ENCODE data around the gene ADAM33. TPM values are rescaled to one million over a fixed set of nuclear protein-coding genes. Genes with fewer than 3 reads are reported as not detected.

ADAM33 gene
- total and polyA plus RNA-seq, 2 of the 13 experiments (the other 11 are each of a cell fraction or from before 2014, with no cell fraction given), result not detected

DNA sequence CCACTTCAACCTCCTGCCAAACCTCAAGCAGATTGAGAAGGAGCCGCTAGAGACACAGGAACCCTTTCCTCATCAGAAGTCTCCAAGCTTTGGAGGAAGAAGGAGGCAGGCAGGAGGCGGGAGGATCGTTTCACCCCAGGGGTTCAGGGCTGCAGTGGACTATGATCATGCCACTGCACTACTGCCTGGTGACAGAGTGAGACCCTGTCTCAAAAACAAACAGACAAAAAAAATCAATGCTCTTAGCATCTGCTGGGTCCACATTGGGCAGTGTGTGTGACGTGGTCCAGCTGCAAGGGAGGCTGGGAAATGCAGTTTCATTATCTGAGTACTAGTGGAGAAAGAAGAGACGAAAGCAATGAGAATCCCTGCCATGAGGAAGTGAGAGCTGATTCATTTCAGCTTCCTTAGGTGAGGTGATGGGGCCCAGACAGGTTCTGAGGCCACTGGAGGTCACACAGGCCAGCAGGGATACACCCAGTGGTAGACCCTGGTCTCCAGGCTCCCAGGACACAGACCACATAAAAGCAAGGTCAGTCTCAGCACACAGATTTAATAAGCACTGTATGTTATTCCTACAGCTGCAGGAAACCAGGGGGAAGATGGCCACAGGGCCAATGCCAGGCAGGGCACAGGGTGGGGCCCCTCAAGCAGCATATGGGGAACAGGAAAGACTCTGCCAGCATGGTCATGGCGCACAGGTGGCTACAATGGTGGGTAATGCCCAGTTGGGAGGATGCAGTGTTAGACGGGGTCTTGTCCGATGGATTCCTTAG is 22.9 kb downstream of the ADAM33 start (continued):
- TF ChIP-seq, protein P1, sequence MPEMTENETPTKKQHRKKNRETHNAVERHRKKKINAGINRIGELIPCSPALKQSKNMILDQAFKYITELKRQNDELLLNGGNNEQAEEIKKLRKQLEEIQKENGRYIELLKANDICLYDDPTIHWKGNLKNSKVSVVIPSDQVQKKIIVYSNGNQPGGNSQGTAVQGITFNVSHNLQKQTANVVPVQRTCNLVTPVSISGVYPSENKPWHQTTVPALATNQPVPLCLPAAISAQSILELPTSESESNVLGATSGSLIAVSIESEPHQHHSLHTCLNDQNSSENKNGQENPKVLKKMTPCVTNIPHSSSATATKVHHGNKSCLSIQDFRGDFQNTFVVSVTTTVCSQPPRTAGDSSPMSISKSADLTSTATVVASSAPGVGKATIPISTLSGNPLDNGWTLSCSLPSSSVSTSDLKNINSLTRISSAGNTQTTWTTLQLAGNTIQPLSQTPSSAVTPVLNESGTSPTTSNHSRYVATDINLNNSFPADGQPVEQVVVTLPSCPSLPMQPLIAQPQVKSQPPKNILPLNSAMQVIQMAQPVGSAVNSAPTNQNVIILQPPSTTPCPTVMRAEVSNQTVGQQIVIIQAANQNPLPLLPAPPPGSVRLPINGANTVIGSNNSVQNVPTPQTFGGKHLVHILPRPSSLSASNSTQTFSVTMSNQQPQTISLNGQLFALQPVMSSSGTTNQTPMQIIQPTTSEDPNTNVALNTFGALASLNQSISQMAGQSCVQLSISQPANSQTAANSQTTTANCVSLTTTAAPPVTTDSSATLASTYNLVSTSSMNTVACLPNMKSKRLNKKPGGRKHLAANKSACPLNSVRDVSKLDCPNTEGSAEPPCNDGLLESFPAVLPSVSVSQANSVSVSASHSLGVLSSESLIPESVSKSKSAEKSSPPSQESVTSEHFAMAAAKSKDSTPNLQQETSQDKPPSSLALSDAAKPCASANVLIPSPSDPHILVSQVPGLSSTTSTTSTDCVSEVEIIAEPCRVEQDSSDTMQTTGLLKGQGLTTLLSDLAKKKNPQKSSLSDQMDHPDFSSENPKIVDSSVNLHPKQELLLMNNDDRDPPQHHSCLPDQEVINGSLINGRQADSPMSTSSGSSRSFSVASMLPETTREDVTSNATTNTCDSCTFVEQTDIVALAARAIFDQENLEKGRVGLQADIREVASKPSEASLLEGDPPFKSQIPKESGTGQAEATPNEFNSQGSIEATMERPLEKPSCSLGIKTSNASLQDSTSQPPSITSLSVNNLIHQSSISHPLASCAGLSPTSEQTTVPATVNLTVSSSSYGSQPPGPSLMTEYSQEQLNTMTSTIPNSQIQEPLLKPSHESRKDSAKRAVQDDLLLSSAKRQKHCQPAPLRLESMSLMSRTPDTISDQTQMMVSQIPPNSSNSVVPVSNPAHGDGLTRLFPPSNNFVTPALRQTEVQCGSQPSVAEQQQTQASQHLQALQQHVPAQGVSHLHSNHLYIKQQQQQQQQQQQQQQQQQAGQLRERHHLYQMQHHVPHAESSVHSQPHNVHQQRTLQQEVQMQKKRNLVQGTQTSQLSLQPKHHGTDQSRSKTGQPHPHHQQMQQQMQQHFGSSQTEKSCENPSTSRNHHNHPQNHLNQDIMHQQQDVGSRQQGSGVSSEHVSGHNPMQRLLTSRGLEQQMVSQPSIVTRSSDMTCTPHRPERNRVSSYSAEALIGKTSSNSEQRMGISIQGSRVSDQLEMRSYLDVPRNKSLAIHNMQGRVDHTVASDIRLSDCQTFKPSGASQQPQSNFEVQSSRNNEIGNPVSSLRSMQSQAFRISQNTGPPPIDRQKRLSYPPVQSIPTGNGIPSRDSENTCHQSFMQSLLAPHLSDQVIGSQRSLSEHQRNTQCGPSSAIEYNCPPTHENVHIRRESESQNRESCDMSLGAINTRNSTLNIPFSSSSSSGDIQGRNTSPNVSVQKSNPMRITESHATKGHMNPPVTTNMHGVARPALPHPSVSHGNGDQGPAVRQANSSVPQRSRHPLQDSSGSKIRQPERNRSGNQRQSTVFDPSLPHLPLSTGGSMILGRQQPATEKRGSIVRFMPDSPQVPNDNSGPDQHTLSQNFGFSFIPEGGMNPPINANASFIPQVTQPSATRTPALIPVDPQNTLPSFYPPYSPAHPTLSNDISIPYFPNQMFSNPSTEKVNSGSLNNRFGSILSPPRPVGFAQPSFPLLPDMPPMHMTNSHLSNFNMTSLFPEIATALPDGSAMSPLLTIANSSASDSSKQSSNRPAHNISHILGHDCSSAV (CRISPR knock-in tag; IDR thresholded peaks at IDR 0.05; ENCODE audit: borderline replicate concordance), result no peak
- TF ChIP-seq ARNTL (CRISPR knock-in tag; IDR thresholded peaks at IDR 0.05), result peak; percentile 79
